Tibial nerve (tissue), 3 donors: ENCODE measurements around the gene PLA2G6.

ENCODE experiments used
- CTCF ChIP-seq, 5 experiments: fragments of 200-600 bp in 3 of 5; fragments of 450-650 bp in 2 of 5; sonication (generic) in 3 of 5; IDR thresholded peaks; one replicate each; pipeline ENCODE4 v1.5.1; 2016 to 2019; ENCODE audit warnings: antibody characterized with exemption in 5 of 5, mild to moderate bottlenecking in 3 of 5, moderate library complexity in 2 of 5
- POLR2A ChIP-seq, 2 donors: fragments of 450-650 bp; IDR thresholded peaks; one replicate each; pipeline ENCODE4 v1.6.1; 2017; ENCODE audit warnings: antibody characterized with exemption in 2 of 2, mild to moderate bottlenecking in 2 of 2, moderate library complexity in 2 of 2

DNA sequence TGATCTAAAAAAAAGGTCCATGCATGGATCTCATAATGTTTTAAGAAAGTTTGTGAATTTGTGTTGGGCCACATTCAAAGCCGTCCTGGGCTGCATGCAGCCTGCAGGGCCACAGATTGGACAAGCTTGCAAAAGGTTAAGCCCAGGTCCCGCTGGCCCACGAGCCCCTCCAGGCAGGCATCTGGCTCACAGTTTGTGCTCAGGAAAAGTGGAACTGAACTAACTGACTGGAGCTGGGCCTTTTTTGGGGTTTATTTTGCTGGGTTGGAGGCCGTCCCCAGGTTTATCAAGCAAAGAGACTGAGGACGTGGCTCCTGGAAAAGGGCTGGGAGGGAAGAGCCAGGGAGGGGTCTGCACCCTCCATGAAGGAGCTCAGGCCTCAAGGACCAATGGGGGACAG, 39.0 kb downstream of the PLA2G6 start:
- TF ChIP-seq CTCF (IDR thresholded peaks at IDR 0.05) (no peak), POLR2A (IDR thresholded peaks at IDR 0.05) (no peak)
